OCI-LY1 (cell line): ENCODE measurements around the gene LSM11.

ENCODE experiments used
- H2AFZ ChIP-seq: fragments of 200-600 bp; sonication (generic), shearing (Covaris generic); 2 replicates; pipeline ENCODE4 v1.6.0; 2014; ENCODE audit warnings: antibody characterized with exemption, mild to moderate bottlenecking, low read length
- H3F3A ChIP-seq: fragments of 200-600 bp; sonication (generic), shearing (Covaris generic); 2 replicates; pipeline ENCODE4 v1.6.0; 2014; ENCODE audit warnings: mild to moderate bottlenecking, antibody characterized with exemption, low read length, moderate library complexity; ENCODE audit not compliant: insufficient read depth
- H3K27ac ChIP-seq: fragments of 200-600 bp; sonication (generic); 2 replicates; pipeline ENCODE4 v1.5.1; 2014; ENCODE audit warnings: low read length, mixed run types, mild to moderate bottlenecking, low read depth; ENCODE audit not compliant: poor library complexity, severe bottlenecking
- H3K27me3 ChIP-seq: fragments of 200-600 bp; sonication (generic); 2 replicates; pipeline ENCODE4 v1.6.0; 2014; ENCODE audit warnings: antibody characterized with exemption, mild to moderate bottlenecking, low read length, moderate library complexity; ENCODE audit not compliant: insufficient read depth
- H3K36me3 ChIP-seq: fragments of 200-600 bp; sonication (generic); 2 replicates; pipeline ENCODE4 v1.6.1; 2014; ENCODE audit warnings: mild to moderate bottlenecking, antibody characterized with exemption, low read length, moderate library complexity, mixed read lengths; ENCODE audit not compliant: insufficient read depth
- H3K4me1 ChIP-seq: fragments of 200-600 bp; sonication (generic); 2 replicates; pipeline ENCODE4 v1.5.1; 2014; ENCODE audit warnings: mild to moderate bottlenecking, low read length, moderate library complexity; ENCODE audit not compliant: insufficient read depth, severe bottlenecking
- H3K4me2 ChIP-seq: fragments of 200-600 bp; sonication (generic), shearing (Covaris generic); 2 replicates; pipeline ENCODE4 v1.6.1; 2014; ENCODE audit warnings: low read length
- H3K4me3 ChIP-seq: fragments of 200-600 bp; sonication (generic); 2 replicates; pipeline ENCODE4 v1.5.1; 2014; ENCODE audit warnings: low read length, low read depth, mild to moderate bottlenecking, mixed read lengths; ENCODE audit not compliant: poor library complexity, severe bottlenecking
- H3K79me2 ChIP-seq: fragments of 200-600 bp; shearing (Covaris generic); 2 replicates; pipeline ENCODE4 v1.6.1; 2016; ENCODE audit warnings: mixed run types, low read length, mixed read lengths; ENCODE audit not compliant: insufficient read depth
- H3K9ac ChIP-seq: fragments of 200-600 bp; sonication (generic), shearing (Covaris generic); 2 replicates; pipeline ENCODE4 v1.6.1; 2014; ENCODE audit warnings: mild to moderate bottlenecking, low read length, mixed read lengths
- H3K9me2 ChIP-seq: fragments of 200-600 bp; sonication (generic), shearing (Covaris generic); 2 replicates; pipeline ENCODE4 v1.6.1; 2014; ENCODE audit warnings: low read depth, mild to moderate bottlenecking, low read length, mixed read lengths
- H3K9me3 ChIP-seq: fragments of 200-600 bp; shearing (Covaris generic); 2 replicates; pipeline ENCODE4 v1.6.1; 2014; ENCODE audit warnings: low read length, mixed read lengths
- H4K20me1 ChIP-seq: fragments of 200-600 bp; sonication (generic), shearing (Covaris generic); 2 replicates; pipeline ENCODE4 v1.6.0; 2016; ENCODE audit warnings: mild to moderate bottlenecking, low read length; ENCODE audit not compliant: insufficient read depth
- EZH2 ChIP-seq: fragments of 200-600 bp; sonication (generic), shearing (Covaris generic); IDR thresholded peaks from 2 replicates; pipeline ENCODE4 v1.8.0; 2017; ENCODE audit warnings: borderline replicate concordance, mixed run types, mild to moderate bottlenecking, antibody characterized with exemption, low read length, moderate library complexity, mixed read lengths
- TF ChIP-seq, protein P1 (sequence below): fragments of 200-600 bp; sonication (generic), shearing (Covaris generic); IDR thresholded peaks from 2 replicates; pipeline ENCODE4 v1.5.1; 2017; ENCODE audit warnings: mild to moderate bottlenecking, antibody characterized with exemption, low read length, moderate library complexity, mixed read lengths

The LSM11 gene

DNA sequence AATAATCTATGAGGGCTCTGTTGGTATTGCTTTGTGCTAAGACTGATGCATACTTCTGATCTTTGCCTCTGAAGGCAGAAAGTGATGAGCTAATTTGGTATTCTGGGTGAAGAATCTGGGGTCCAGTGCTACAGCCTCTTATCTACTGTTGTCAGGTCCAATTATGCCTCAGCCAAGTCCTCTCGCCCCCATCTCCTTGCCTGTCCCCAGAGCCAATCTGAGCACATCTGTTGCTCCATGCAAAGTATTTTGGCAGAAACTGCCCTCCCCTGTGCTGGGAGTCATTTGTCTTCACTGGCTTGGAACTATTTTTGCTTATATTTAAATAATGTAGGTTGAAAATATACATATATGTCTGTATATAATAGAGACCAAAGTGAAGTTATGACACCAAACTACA, 23.4 kb downstream of the LSM11 start:
- H3K9ac ChIP-seq = no peak overlapping the region
- no peak overlapping the region for H3K27ac ChIP-seq
- H3K4me2 ChIP-seq = no peak overlapping the region
- no peak overlapping the region for H3K4me3 ChIP-seq
- no peaks in the 10 kb centered on the region for H3K9me3 ChIP-seq
- H3K9me2 ChIP-seq = no peaks in the 10 kb centered on the region
- no peaks in the 10 kb centered on the region for H3K79me2 ChIP-seq
- H3K4me1 ChIP-seq = no peaks in the 10 kb centered on the region
- H4K20me1 ChIP-seq = no peaks in the 10 kb centered on the region
- peaks cover 10% of the 10 kb centered on the region; the same call in 1 of the 2 replicates for H3K27me3 ChIP-seq
- H3K36me3 ChIP-seq = no peaks in the 10 kb centered on the region
- TF ChIP-seq EZH2 = no peak
- TF ChIP-seq, protein P1, sequence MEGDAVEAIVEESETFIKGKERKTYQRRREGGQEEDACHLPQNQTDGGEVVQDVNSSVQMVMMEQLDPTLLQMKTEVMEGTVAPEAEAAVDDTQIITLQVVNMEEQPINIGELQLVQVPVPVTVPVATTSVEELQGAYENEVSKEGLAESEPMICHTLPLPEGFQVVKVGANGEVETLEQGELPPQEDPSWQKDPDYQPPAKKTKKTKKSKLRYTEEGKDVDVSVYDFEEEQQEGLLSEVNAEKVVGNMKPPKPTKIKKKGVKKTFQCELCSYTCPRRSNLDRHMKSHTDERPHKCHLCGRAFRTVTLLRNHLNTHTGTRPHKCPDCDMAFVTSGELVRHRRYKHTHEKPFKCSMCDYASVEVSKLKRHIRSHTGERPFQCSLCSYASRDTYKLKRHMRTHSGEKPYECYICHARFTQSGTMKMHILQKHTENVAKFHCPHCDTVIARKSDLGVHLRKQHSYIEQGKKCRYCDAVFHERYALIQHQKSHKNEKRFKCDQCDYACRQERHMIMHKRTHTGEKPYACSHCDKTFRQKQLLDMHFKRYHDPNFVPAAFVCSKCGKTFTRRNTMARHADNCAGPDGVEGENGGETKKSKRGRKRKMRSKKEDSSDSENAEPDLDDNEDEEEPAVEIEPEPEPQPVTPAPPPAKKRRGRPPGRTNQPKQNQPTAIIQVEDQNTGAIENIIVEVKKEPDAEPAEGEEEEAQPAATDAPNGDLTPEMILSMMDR = no peak
- H2AFZ ChIP-seq = no peak overlapping the region
- no peaks in the 10 kb centered on the region for H3F3A ChIP-seq

DNA sequence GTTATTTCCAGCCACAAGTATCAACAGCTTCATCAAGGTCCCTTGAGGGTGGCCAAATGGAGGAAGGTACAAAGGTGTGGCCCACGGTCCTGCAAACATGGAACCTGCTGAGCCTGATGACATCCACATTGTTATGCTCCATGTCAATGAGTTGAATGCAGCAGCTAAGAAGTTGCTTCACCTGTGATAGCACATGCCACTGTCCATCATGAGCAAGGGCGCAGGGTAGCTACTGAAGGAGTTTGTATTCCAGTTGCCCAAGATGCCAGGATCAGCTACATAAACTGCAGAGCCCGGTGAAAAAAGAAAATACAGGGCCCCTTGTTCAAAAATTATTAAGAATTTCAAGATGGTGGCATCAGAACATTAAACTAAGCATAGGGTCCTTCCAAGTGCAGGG, 24.2 kb downstream of the LSM11 start:
- no peak overlapping the region for H3K27ac ChIP-seq
- H3K79me2 ChIP-seq = no peaks in the 10 kb centered on the region
- no peaks in the 10 kb centered on the region for H3K4me1 ChIP-seq
- peaks cover 10% of the 10 kb centered on the region; the same call in 1 of the 2 replicates for H3K27me3 ChIP-seq
- H3K9me2 ChIP-seq = no peaks in the 10 kb centered on the region
- no peak overlapping the region for H3K4me2 ChIP-seq
- H3K36me3 ChIP-seq = no peaks in the 10 kb centered on the region
- no peak overlapping the region for H3K4me3 ChIP-seq
- H3K9ac ChIP-seq = no peak overlapping the region
- H3K9me3 ChIP-seq = no peaks in the 10 kb centered on the region
- H2AFZ ChIP-seq = no peak overlapping the region
- TF ChIP-seq EZH2 = no peak
- TF ChIP-seq, protein P1 = no peak
- H3F3A ChIP-seq = no peaks in the 10 kb centered on the region
- H4K20me1 ChIP-seq = no peaks in the 10 kb centered on the region

DNA sequence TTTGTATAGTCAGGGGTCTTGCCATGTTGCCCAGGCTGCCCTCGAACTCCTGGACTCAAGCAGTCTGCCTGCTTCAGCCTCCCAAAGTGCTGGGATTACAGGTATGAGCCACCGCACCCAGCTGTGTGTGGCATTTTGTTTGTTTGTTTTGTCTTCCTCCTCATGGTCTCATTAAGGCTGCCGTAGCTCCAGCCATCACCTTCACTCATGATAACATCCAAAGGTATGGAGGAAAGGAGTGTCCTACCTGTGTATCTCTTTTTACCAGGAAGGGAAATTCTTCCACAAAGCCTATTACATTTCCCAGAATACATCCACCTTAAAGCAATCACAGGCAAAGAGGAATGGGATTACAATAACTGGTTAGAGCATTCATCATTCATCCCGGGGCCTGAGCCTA, 27.2 kb downstream of the LSM11 start:
- Histone ChIP-seq H3K4me2 (no peak overlapping the region), H3F3A (no peaks in the 10 kb centered on the region), H3K9me2 (no peaks in the 10 kb centered on the region), H4K20me1 (no peaks in the 10 kb centered on the region), H3K79me2 (no peaks in the 10 kb centered on the region), H3K4me1 (no peaks in the 10 kb centered on the region), H3K27ac (no peak overlapping the region), H2AFZ (no peak overlapping the region), H3K27me3 (peaks cover 10% of the 10 kb centered on the region; the same call in 1 of the 2 replicates), H3K36me3 (no peaks in the 10 kb centered on the region), H3K9me3 (no peaks in the 10 kb centered on the region), H3K4me3 (no peak overlapping the region), H3K9ac (no peak overlapping the region)
- TF ChIP-seq EZH2 = no peak
- TF ChIP-seq, protein P1 = no peak
